H9 (cell line): Measurements from ENCODE around the gene EXOC6. TPM values are rescaled to one million over a fixed set of nuclear protein-coding genes. Genes with fewer than 3 reads are reported as not detected.

ENCODE experiments used
- DNase-seq: peaks from one replicate; pipeline ENCODE4 v3.0.0-alpha.2; 2017
- H2AFZ ChIP-seq: one replicate; pipeline ENCODE4 v1.6.1; 2013; ENCODE audit warnings: mild to moderate bottlenecking, low read length, control low read depth, moderate library complexity
- H2AK5ac ChIP-seq: 2 replicates; pipeline ENCODE4 v1.6.1; 2013; ENCODE audit warnings: low read length, control low read depth, mixed read lengths; ENCODE audit not compliant: insufficient read length
- H2BK120ac ChIP-seq: one replicate; pipeline ENCODE4 v1.6.1; 2013; ENCODE audit warnings: low read depth, mild to moderate bottlenecking, low read length, control low read depth, inconsistent platforms; ENCODE audit not compliant: poor library complexity, severe bottlenecking
- H2BK12ac ChIP-seq: 2 replicates; pipeline ENCODE4 v1.6.1; 2013; ENCODE audit warnings: low read length, control low read depth, mixed read lengths, low read depth; ENCODE audit not compliant: insufficient read length
- H2BK15ac ChIP-seq: 2 replicates; pipeline ENCODE4 v1.6.1; 2013; ENCODE audit warnings: low read depth, low read length, control low read depth
- H2BK20ac ChIP-seq: one replicate; pipeline ENCODE4 v1.6.1; 2013; ENCODE audit warnings: low read depth, mild to moderate bottlenecking, low read length, control low read depth, inconsistent platforms; ENCODE audit not compliant: poor library complexity, severe bottlenecking
- H2BK5ac ChIP-seq: 2 replicates; pipeline ENCODE4 v1.6.1; 2013; ENCODE audit warnings: low read length, control low read depth, mixed read lengths; ENCODE audit not compliant: insufficient read length
- H3K14ac ChIP-seq: 2 replicates; pipeline ENCODE4 v1.6.1; 2013; ENCODE audit warnings: low read length, control low read depth; ENCODE audit not compliant: insufficient read depth
- H3K18ac ChIP-seq: 2 replicates; pipeline ENCODE4 v1.6.1; 2013; ENCODE audit warnings: low read depth, mild to moderate bottlenecking, mixed read lengths, low read length, control low read depth; ENCODE audit not compliant: insufficient read length
- H3K23ac ChIP-seq: 2 replicates; pipeline ENCODE4 v1.6.1; 2013; ENCODE audit warnings: low read length, control low read depth, mixed read lengths, low read depth; ENCODE audit not compliant: insufficient read length
- H3K23me2 ChIP-seq: 2 replicates; pipeline ENCODE4 v1.6.1; 2013; ENCODE audit warnings: low read depth, mild to moderate bottlenecking, mixed read lengths, low read length, control low read depth; ENCODE audit not compliant: insufficient read length, poor library complexity, severe bottlenecking
- H3K27ac ChIP-seq: 2 replicates; pipeline ENCODE4 v1.5.1; 2013; ENCODE audit warnings: low read length, control low read depth, mixed read lengths, low read depth; ENCODE audit not compliant: insufficient read length
- H3K27me3 ChIP-seq: 2 replicates; pipeline ENCODE4 v1.6.1; 2013; ENCODE audit warnings: low read length, control low read depth, inconsistent platforms; ENCODE audit not compliant: insufficient read depth
- H3K4ac ChIP-seq: 2 replicates; pipeline ENCODE4 v1.6.1; 2013; ENCODE audit warnings: low read depth, mild to moderate bottlenecking, control low read depth, inconsistent platforms, low read length, moderate library complexity
- H3K4me1 ChIP-seq: 2 replicates; pipeline ENCODE4 v1.6.1; 2013; ENCODE audit warnings: low read length, control low read depth, inconsistent platforms; ENCODE audit not compliant: insufficient read depth
- H3K4me2 ChIP-seq: 2 replicates; pipeline ENCODE4 v1.6.1; 2013; ENCODE audit warnings: low read length, control low read depth, mixed read lengths; ENCODE audit not compliant: insufficient read length, insufficient read depth
- H3K56ac ChIP-seq: 2 replicates; pipeline ENCODE4 v1.6.1; 2013; ENCODE audit warnings: low read depth, mild to moderate bottlenecking, mixed read lengths, low read length, control low read depth; ENCODE audit not compliant: insufficient read length
- H3K79me1 ChIP-seq: 2 replicates; pipeline ENCODE4 v1.6.1; 2013; ENCODE audit warnings: low read depth, mild to moderate bottlenecking, moderate library complexity, low read length, control low read depth, inconsistent platforms; ENCODE audit not compliant: insufficient read depth, poor library complexity, severe bottlenecking
- H3K79me2 ChIP-seq: 2 replicates; pipeline ENCODE4 v1.6.1; 2013; ENCODE audit warnings: low read length, control low read depth, inconsistent platforms; ENCODE audit not compliant: insufficient read depth
- H3K9ac ChIP-seq: 2 replicates; pipeline ENCODE4 v1.6.1; 2013; ENCODE audit warnings: low read length, control low read depth, mixed read lengths; ENCODE audit not compliant: insufficient read length; ENCODE audit errors: extremely low read depth
- H3K9me3 ChIP-seq: one replicate; pipeline ENCODE4 v1.6.1; 2013; ENCODE audit warnings: low read depth, low read length, inconsistent platforms; ENCODE audit not compliant: control insufficient read depth
- H3T11ph ChIP-seq: one replicate; pipeline ENCODE4 v1.6.1; 2013; ENCODE audit warnings: mild to moderate bottlenecking, low read length, control low read depth, inconsistent platforms
- H4K20me1 ChIP-seq: one replicate; pipeline ENCODE4 v1.6.1; 2013; ENCODE audit not compliant: control insufficient read depth, insufficient read length, insufficient read depth
- H4K5ac ChIP-seq: 2 replicates; pipeline ENCODE4 v1.6.1; 2013; ENCODE audit warnings: low read depth, mild to moderate bottlenecking, mixed read lengths, low read length, control low read depth; ENCODE audit not compliant: insufficient read length
- H4K8ac ChIP-seq: replicated peaks from 2 replicates; pipeline ENCODE4 v1.6.1; 2013; ENCODE audit warnings: low read length, control low read depth, mixed read lengths, low read depth; ENCODE audit not compliant: insufficient read length
- H4K91ac ChIP-seq: 2 replicates; pipeline ENCODE4 v1.6.1; 2013; ENCODE audit warnings: low read depth, mild to moderate bottlenecking, moderate library complexity, mixed read lengths, low read length, control low read depth; ENCODE audit not compliant: insufficient read length
- H3K27ac Mint-ChIP-seq, 3 experiments: 2 replicates in 2 of 3; 3 replicates in 1 of 3; pipeline ENCODE4 v1.8.0; 2020 to 2021; ENCODE audit warnings: mixed read lengths in 3 of 3, mild to moderate bottlenecking in 1 of 3, moderate library complexity in 1 of 3
- H3K27me3 Mint-ChIP-seq: 2 replicates; pipeline ENCODE4 v1.8.0; 2021; ENCODE audit warnings: low read depth, mild to moderate bottlenecking, moderate library complexity, mixed read lengths
- H3K36me3 Mint-ChIP-seq, 3 experiments: 2 replicates in 2 of 3; 3 replicates in 1 of 3; pipeline ENCODE4 v1.8.0; 2020 to 2021; ENCODE audit warnings: low read depth in 3 of 3, mixed read lengths in 3 of 3; ENCODE audit not compliant: insufficient read depth in 1 of 3
- H3K4me1 Mint-ChIP-seq, 2 experiments: 2 replicates each; pipeline ENCODE4 v1.8.0; 2020; ENCODE audit warnings: mixed read lengths in 2 of 2
- H3K4me3 Mint-ChIP-seq, 2 experiments: 2 replicates in 1 of 2; 3 replicates in 1 of 2; pipeline ENCODE4 v1.8.0; 2020 to 2021; ENCODE audit warnings: mild to moderate bottlenecking in 2 of 2, mixed read lengths in 2 of 2, moderate library complexity in 1 of 2
- H3K9me3 Mint-ChIP-seq, 2 experiments: 2 replicates in 1 of 2; 3 replicates in 1 of 2; pipeline ENCODE4 v1.8.0; 2020; ENCODE audit warnings: mild to moderate bottlenecking in 2 of 2, mixed read lengths in 2 of 2, moderate library complexity in 1 of 2
- WGBS: extraction: QIAGEN DNeasy Blood & Tissue Kit; methylation state at CpG from one replicate; pipeline ENCODE4 v1.1.7; 2013; ENCODE audit warnings: missing lambda C conversion rate, low lambda C conversion rate, mixed read lengths; ENCODE audit not compliant: insufficient read length; ENCODE audit errors: extremely low coverage; 5-methylcytosine and 5-hydroxymethylcytosine counted together
- total RNA-seq: library from RNA; stranded (reverse); gene quantifications from 2 replicates; pipeline ENCODE4 v1.2.1, GENCODE V29; 2021
- TF ChIP-seq, protein P1 (sequence below): fragments of 200-600 bp; sonication (generic); conservative IDR thresholded peaks from 3 replicates; pipeline ENCODE4 v1.8.0; 2021; ENCODE audit warnings: antibody characterized with exemption, mild to moderate bottlenecking

Gene EXOC6
- total RNA-seq, 1 experiment from 2014 or later = 9.0 TPM

- no peak overlapping the region for H3K27ac Mint-ChIP-seq
- H2AFZ ChIP-seq = no peak overlapping the region
- peaks cover 3% of the 10 kb centered on the region; the same call in 1 of the 2 replicates for H3K27me3 ChIP-seq
- H2BK20ac ChIP-seq = no peak overlapping the region
- no peaks in the 10 kb centered on the region for H3K23me2 ChIP-seq
- H3K9ac ChIP-seq = no peak overlapping the region
- no peak overlapping the region for H2BK5ac ChIP-seq
- no peaks in the 10 kb centered on the region for H3K9me3 Mint-ChIP-seq
- H2AK5ac ChIP-seq = no peak overlapping the region
- H3K4me1 ChIP-seq = no peaks in the 10 kb centered on the region
- no peak overlapping the region for H2BK15ac ChIP-seq
- H3K4me1 Mint-ChIP-seq = peaks cover 24 to 28% of the 10 kb centered on the region in 2 experiments
- H3K27me3 Mint-ChIP-seq = peaks cover 14% of the 10 kb centered on the region
- TF ChIP-seq, protein P1, sequence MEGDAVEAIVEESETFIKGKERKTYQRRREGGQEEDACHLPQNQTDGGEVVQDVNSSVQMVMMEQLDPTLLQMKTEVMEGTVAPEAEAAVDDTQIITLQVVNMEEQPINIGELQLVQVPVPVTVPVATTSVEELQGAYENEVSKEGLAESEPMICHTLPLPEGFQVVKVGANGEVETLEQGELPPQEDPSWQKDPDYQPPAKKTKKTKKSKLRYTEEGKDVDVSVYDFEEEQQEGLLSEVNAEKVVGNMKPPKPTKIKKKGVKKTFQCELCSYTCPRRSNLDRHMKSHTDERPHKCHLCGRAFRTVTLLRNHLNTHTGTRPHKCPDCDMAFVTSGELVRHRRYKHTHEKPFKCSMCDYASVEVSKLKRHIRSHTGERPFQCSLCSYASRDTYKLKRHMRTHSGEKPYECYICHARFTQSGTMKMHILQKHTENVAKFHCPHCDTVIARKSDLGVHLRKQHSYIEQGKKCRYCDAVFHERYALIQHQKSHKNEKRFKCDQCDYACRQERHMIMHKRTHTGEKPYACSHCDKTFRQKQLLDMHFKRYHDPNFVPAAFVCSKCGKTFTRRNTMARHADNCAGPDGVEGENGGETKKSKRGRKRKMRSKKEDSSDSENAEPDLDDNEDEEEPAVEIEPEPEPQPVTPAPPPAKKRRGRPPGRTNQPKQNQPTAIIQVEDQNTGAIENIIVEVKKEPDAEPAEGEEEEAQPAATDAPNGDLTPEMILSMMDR = no peak
- peak; percentile 18 for DNase-seq
- H3K4me3 Mint-ChIP-seq = no peak overlapping the region
- no peak overlapping the region for H2BK12ac ChIP-seq
- no peak overlapping the region for H3K27ac ChIP-seq
- H3K14ac ChIP-seq = no peak overlapping the region
- no peaks in the 10 kb centered on the region for H3K79me1 ChIP-seq
- no peak overlapping the region for H4K8ac ChIP-seq
- no peak overlapping the region for H3K4ac ChIP-seq
- WGBS = no CpG with 5 or more reads among the region's 3 CpGs
- no peak overlapping the region for H3K18ac ChIP-seq
- H4K20me1 ChIP-seq = no peaks in the 10 kb centered on the region
- no peak overlapping the region for H4K5ac ChIP-seq
- H3K36me3 Mint-ChIP-seq = peaks cover 0 to 19% (median 13%) of the 10 kb centered on the region in 3 experiments; a peak in 4 of 7 replicates
- H3K23ac ChIP-seq = no peak overlapping the region
- no peak overlapping the region for H4K91ac ChIP-seq
- H3K56ac ChIP-seq = no peak overlapping the region
- H3K79me2 ChIP-seq = no peaks in the 10 kb centered on the region
- H3K4me2 ChIP-seq = no peak overlapping the region
- H2BK120ac ChIP-seq = no peak overlapping the region
- no peak overlapping the region for H3T11ph ChIP-seq
- H3K9me3 ChIP-seq = no peaks in the 10 kb centered on the region
These were observed 233.0 kb downstream of the EXOC6 start for GRCh38 chr10:93081318-93081717.
